Osteoblast (primary cell): ENCODE measurements around the gene DENND1B. TPM values are rescaled to one million over a fixed set of nuclear protein-coding genes. Genes with fewer than 3 reads are reported as not detected.

Source experiments
- DNase-seq: peaks from one replicate; pipeline ENCODE4 v3.0.0; 2011; ENCODE audit warnings: low spot score, mixed read lengths; ENCODE audit not compliant: insufficient read length; ENCODE audit errors: missing footprints
- H2AFZ ChIP-seq: 2 replicates; pipeline ENCODE4 v1.6.0; 2011; ENCODE audit warnings: mild to moderate bottlenecking, low read length
- H3K27ac ChIP-seq: 2 replicates; pipeline ENCODE4 v1.5.1; 2011; ENCODE audit warnings: mild to moderate bottlenecking, low read depth, low read length, moderate library complexity
- H3K27me3 ChIP-seq: 2 replicates; pipeline ENCODE4 v1.6.0; 2012; ENCODE audit warnings: mild to moderate bottlenecking, control low read depth, inconsistent platforms, low read length, moderate library complexity; ENCODE audit not compliant: insufficient read depth
- H3K36me3 ChIP-seq: 2 replicates; pipeline ENCODE4 v1.5.1; 2011; ENCODE audit warnings: mild to moderate bottlenecking, low read length, control low read depth, moderate library complexity; ENCODE audit not compliant: insufficient read depth
- H3K4me1 ChIP-seq: 2 replicates; pipeline ENCODE4 v1.5.1; 2011; ENCODE audit warnings: mild to moderate bottlenecking, low read length, control low read depth, moderate library complexity; ENCODE audit not compliant: insufficient read depth
- H3K4me2 ChIP-seq: 2 replicates; pipeline ENCODE4 v1.6.0; 2011; ENCODE audit warnings: mild to moderate bottlenecking, low read length; ENCODE audit not compliant: insufficient read depth
- H3K4me3 ChIP-seq: fragments of 200-600 bp; sonication (generic); 3 replicates; pipeline ENCODE4 v1.5.1; 2012; ENCODE audit warnings: mild to moderate bottlenecking, low read length, inconsistent platforms; ENCODE audit not compliant: insufficient read depth
- H3K79me2 ChIP-seq: 2 replicates; pipeline ENCODE4 v1.6.0; 2012; ENCODE audit warnings: mild to moderate bottlenecking, low read length, control low read depth, inconsistent platforms; ENCODE audit not compliant: insufficient read depth
- H3K9me3 ChIP-seq: 2 replicates; pipeline ENCODE4 v1.5.1; 2011; ENCODE audit warnings: low read depth, low read length, control low read depth
- H4K20me1 ChIP-seq: 2 replicates; pipeline ENCODE4 v1.6.0; 2012; ENCODE audit warnings: mild to moderate bottlenecking, low read length, control low read depth; ENCODE audit not compliant: insufficient read depth
- CTCF ChIP-seq: IDR thresholded peaks from 2 replicates; pipeline ENCODE4 v1.5.1; 2011; ENCODE audit warnings: mild to moderate bottlenecking, low read depth, low read length, moderate library complexity; ENCODE audit errors: extremely low read depth
- total RNA-seq: library from RNA; depleted of rRNA; stranded (reverse); fragments of >200 nt; gene quantifications from 2 replicates; pipeline ENCODE4 v1.2.3, GENCODE V29; 2012

The DENND1B gene
- total RNA-seq, 1 donor: 22.4 TPM

GRCh38 chr1:197806718-197807117 is 31.4 kb upstream of the DENND1B start:
- Histone ChIP-seq H4K20me1 (no peaks in the 10 kb centered on the region), H3K36me3 (no peaks in the 10 kb centered on the region), H3K27me3 (no peaks in the 10 kb centered on the region), H3K9me3 (peaks cover under 1% of the 10 kb centered on the region), H2AFZ (no peak overlapping the region), H3K79me2 (no peaks in the 10 kb centered on the region), H3K27ac (no peak overlapping the region), H3K4me3 (no peak overlapping the region), H3K4me2 (no peak overlapping the region), H3K4me1 (peaks cover 2% of the 10 kb centered on the region)
- no peak for DNase-seq
- no peak for TF ChIP-seq CTCF

- Histone ChIP-seq H3K4me3 (no peak overlapping the region), H4K20me1 (no peaks in the 10 kb centered on the region), H3K36me3 (no peaks in the 10 kb centered on the region), H3K4me2 (no peak overlapping the region), H3K27ac (no peak overlapping the region), H3K27me3 (no peaks in the 10 kb centered on the region), H3K79me2 (no peaks in the 10 kb centered on the region), H2AFZ (no peak overlapping the region), H3K4me1 (peaks cover 14% of the 10 kb centered on the region), H3K9me3 (peaks cover 7% of the 10 kb centered on the region)
- no peak for TF ChIP-seq CTCF
- no peak for DNase-seq
These were observed 26.4 kb upstream of the DENND1B start for GRCh38 chr1:197801684-197802083.

GRCh38 chr1:197801111-197801482 is 25.8 kb upstream of the DENND1B start:
- H3K4me2 ChIP-seq: no peak overlapping the region
- H4K20me1 ChIP-seq: no peaks in the 10 kb centered on the region
- no peaks in the 10 kb centered on the region for H3K79me2 ChIP-seq
- no peak overlapping the region for H2AFZ ChIP-seq
- peaks cover 14% of the 10 kb centered on the region for H3K4me1 ChIP-seq
- no peak overlapping the region for H3K27ac ChIP-seq
- no peak overlapping the region for H3K4me3 ChIP-seq
- TF ChIP-seq CTCF: no peak
- no peak for DNase-seq
- H3K27me3 ChIP-seq: no peaks in the 10 kb centered on the region
- peaks cover 7% of the 10 kb centered on the region for H3K9me3 ChIP-seq
- H3K36me3 ChIP-seq: no peaks in the 10 kb centered on the region

GRCh38 chr1:197800379-197801110 is 25.3 kb upstream of the DENND1B start:
- Histone ChIP-seq H3K27ac (no peak overlapping the region), H3K4me2 (no peak overlapping the region), H3K4me3 (no peak overlapping the region), H3K4me1 (peaks cover 14% of the 10 kb centered on the region), H3K9me3 (peaks cover 7% of the 10 kb centered on the region), H3K36me3 (no peaks in the 10 kb centered on the region), H2AFZ (no peak overlapping the region), H4K20me1 (no peaks in the 10 kb centered on the region), H3K79me2 (no peaks in the 10 kb centered on the region), H3K27me3 (no peaks in the 10 kb centered on the region)
- no peak for TF ChIP-seq CTCF
- DNase-seq: no peak
